Kidney capillary endothelial cell (primary cell): ENCODE results near the gene CCDC197.

Experiments used
- DNase-seq: peaks from one replicate; pipeline ENCODE4 v3.0.0-alpha.2; 2018; ENCODE audit warnings: low spot score

The CCDC197 gene

GRCh38 chr14:93961620-93962019 lies 35.5 kb upstream of the CCDC197 start:
- DNase-seq, result no peak

GRCh38 chr14:93962701-93963601 lies 34.1 kb upstream of the CCDC197 start:
- DNase-seq, result peak; percentile 45

- DNase-seq, result no peak
Observed at GRCh38 chr14:93963692-93964091, 33.4 kb upstream of the CCDC197 start.

GRCh38 chr14:93964281-93964680 lies 32.8 kb upstream of the CCDC197 start:
- DNase-seq, result no peak

GRCh38 chr14:93964820-93965286 lies 32.2 kb upstream of the CCDC197 start:
- no peak for DNase-seq

GRCh38 chr14:93965287-93965821 lies 31.7 kb upstream of the CCDC197 start:
- no peak for DNase-seq

GRCh38 chr14:93965946-93966474 lies 31.1 kb upstream of the CCDC197 start:
- no peak for DNase-seq

- DNase-seq, result no peak
Observed at GRCh38 chr14:93967637-93968250, 29.4 kb upstream of the CCDC197 start.

GRCh38 chr14:93969082-93969828 lies 27.8 kb upstream of the CCDC197 start:
- DNase-seq, result no peak

- no peak for DNase-seq
Observed at GRCh38 chr14:93970585-93970964, 26.5 kb upstream of the CCDC197 start.

- no peak for DNase-seq
Observed at GRCh38 chr14:93970965-93971634, 26.0 kb upstream of the CCDC197 start.

GRCh38 chr14:93971635-93972027 lies 25.5 kb upstream of the CCDC197 start:
- DNase-seq, result no peak

GRCh38 chr14:93972618-93973205 lies 24.4 kb upstream of the CCDC197 start:
- no peak for DNase-seq

- DNase-seq, result no peak
Observed at GRCh38 chr14:93973607-93974006, 23.5 kb upstream of the CCDC197 start.

GRCh38 chr14:93974299-93974698 lies 22.8 kb upstream of the CCDC197 start:
- DNase-seq, result no peak

- no peak for DNase-seq
Observed at GRCh38 chr14:93974833-93975232, 22.3 kb upstream of the CCDC197 start.

- DNase-seq, result no peak
Observed at GRCh38 chr14:93975791-93976476, 21.2 kb upstream of the CCDC197 start.

- no peak for DNase-seq
Observed at GRCh38 chr14:93976477-93977057, 20.5 kb upstream of the CCDC197 start, which contains the start of gene ASB2. TSS of gene ASB2 (minus strand) at chr14:93976570. CDS start at chr14:93964539, 12,031 bp downstream.

- no peak for DNase-seq
Observed at GRCh38 chr14:93977171-93977570, 19.9 kb upstream of the CCDC197 start.
